PFSK-1 (cell line): ENCODE results near the gene HDAC3.

Experiments
- FOXP2 ChIP-seq: optimal IDR thresholded peaks from 2 replicates; pipeline ENCODE3; 2011; ENCODE audit warnings: borderline replicate concordance, control low read depth, inconsistent platforms; ENCODE audit not compliant: insufficient read depth; ENCODE audit errors: extremely low read length, extremely low read depth
- POLR2AphosphoS5 ChIP-seq: IDR thresholded peaks from 2 replicates; pipeline ENCODE4 v1.6.1; 2012; ENCODE audit warnings: low read depth, mild to moderate bottlenecking, control low read depth, low read length, moderate library complexity
- SIN3A ChIP-seq: IDR thresholded peaks from 2 replicates; pipeline ENCODE4 v1.6.1; 2012; ENCODE audit warnings: mild to moderate bottlenecking, low read length, moderate library complexity, borderline replicate concordance; ENCODE audit not compliant: insufficient read depth
- TAF1 ChIP-seq: IDR thresholded peaks from 2 replicates; pipeline ENCODE4 v1.6.1; 2012; ENCODE audit warnings: low read length, control low read depth, borderline replicate concordance; ENCODE audit not compliant: insufficient read depth
- TF ChIP-seq, protein P1 (sequence below), 2 experiments: IDR thresholded peaks; 2 replicates each; pipeline versions ENCODE4 v1.6.1 to v1.8.0; 2011 to 2012; ENCODE audit warnings: low read depth in 2 of 2, low read length in 2 of 2, control low read depth in 1 of 2, inconsistent platforms in 1 of 2, mild to moderate bottlenecking in 1 of 2, moderate library complexity in 1 of 2; ENCODE audit not compliant: insufficient read depth in 1 of 2

Gene HDAC3

DNA sequence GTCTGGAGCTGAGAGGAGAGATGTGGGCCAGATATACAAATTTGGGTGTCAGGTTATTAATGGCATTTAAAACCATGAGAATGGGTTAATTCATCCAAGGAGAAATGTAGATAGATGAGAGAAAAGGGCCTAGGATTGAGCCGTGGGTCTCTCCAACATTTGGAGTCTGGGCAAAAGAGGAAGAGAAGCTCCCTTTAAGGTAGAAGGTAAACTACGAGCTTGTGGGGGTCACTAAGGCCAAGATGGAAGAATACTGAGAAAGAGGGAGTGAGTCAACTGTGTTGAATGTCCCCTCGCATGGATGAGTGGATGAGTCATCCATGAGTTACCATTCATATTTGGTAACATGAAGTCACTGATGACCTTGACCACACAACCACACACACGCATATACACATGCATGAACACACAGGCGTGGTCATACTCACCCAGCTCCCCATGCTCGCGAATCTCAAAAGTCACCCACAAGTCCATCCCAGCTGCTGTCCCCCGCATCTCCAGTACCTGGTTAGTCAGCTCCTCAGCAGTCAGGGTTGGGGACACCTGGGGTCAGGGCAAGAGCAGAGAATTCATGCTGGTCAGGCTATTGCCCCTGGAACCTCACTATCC, 21.4 kb upstream of the HDAC3 start:
- TF ChIP-seq TAF1 (no peak), FOXP2 (no peak), POLR2AphosphoS5 (no peak), SIN3A (no peak)
- TF ChIP-seq, protein P1, sequence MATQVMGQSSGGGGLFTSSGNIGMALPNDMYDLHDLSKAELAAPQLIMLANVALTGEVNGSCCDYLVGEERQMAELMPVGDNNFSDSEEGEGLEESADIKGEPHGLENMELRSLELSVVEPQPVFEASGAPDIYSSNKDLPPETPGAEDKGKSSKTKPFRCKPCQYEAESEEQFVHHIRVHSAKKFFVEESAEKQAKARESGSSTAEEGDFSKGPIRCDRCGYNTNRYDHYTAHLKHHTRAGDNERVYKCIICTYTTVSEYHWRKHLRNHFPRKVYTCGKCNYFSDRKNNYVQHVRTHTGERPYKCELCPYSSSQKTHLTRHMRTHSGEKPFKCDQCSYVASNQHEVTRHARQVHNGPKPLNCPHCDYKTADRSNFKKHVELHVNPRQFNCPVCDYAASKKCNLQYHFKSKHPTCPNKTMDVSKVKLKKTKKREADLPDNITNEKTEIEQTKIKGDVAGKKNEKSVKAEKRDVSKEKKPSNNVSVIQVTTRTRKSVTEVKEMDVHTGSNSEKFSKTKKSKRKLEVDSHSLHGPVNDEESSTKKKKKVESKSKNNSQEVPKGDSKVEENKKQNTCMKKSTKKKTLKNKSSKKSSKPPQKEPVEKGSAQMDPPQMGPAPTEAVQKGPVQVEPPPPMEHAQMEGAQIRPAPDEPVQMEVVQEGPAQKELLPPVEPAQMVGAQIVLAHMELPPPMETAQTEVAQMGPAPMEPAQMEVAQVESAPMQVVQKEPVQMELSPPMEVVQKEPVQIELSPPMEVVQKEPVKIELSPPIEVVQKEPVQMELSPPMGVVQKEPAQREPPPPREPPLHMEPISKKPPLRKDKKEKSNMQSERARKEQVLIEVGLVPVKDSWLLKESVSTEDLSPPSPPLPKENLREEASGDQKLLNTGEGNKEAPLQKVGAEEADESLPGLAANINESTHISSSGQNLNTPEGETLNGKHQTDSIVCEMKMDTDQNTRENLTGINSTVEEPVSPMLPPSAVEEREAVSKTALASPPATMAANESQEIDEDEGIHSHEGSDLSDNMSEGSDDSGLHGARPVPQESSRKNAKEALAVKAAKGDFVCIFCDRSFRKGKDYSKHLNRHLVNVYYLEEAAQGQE (IDR thresholded peaks at IDR 0.05; ENCODE audit: insufficient read depth in 1 of 2, low read depth in 2 of 2, low read length in 2 of 2) = no peak

DNA sequence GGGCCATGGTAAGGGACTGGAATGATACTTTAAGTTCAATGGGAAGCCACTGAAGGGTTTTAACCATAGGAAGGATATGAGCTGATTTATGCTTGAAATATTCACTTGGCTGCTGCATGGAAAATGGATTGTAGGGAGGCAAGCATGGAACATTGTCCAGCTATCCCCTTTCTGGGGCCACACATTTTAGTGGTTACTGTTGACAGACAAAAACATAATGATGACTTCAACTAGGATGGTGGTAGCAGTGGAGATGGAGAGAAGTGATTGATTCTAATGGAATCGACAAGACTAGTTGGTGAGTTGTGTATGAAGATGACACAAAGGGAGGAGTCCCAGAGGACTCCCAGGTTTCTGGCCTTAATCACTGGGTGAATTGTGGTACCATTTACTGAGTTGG, 20.8 kb upstream of the HDAC3 start:
- TF ChIP-seq, protein P1 (IDR thresholded peaks at IDR 0.05; ENCODE audit: insufficient read depth in 1 of 2, low read depth in 2 of 2, low read length in 2 of 2) = no peak
- TF ChIP-seq TAF1 (no peak), SIN3A (no peak), FOXP2 (no peak), POLR2AphosphoS5 (no peak)

DNA sequence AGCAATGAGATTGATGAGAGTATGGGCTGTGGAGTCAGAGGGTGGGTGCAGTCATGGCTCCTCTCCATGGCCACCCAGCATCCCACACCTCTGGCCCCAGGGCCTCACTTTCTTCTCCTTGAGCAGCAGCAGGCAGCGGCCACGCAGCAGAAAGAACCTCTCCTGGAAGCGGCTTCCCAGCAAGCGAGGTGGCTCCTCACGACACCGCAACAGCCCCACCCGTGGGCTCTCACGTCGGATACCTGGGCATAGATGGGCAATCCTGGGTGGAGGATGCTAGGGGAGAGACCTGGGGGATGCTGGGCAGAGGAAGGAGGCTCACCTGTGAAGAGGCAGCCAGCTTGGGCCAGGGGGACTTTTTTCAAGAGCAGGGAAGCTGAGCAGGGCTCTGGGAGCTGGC, 19.7 kb upstream of the HDAC3 start:
- TF ChIP-seq FOXP2 (no peak), SIN3A (no peak), TAF1 (no peak), POLR2AphosphoS5 (no peak)
- TF ChIP-seq, protein P1 (IDR thresholded peaks at IDR 0.05; ENCODE audit: insufficient read depth in 1 of 2, low read depth in 2 of 2, low read length in 2 of 2) = no peak

DNA sequence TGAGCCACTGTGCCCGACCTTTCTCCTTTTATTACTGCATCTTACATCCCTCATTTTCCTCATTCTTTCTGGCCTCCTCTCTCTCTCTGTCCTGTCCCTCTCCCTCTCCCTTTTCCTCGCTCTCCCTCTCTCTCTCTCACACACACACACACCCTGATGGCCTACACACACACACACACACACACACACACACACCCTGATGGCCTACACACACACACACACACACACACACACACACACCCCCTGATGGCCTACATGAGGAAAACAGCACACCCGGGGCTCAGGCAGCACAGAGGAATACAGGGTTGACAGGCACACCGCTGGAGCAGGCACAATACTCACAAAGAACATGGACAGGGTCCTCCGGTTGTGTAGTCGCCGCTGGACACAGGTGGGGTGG, 18.4 kb upstream of the HDAC3 start:
- TF ChIP-seq POLR2AphosphoS5 (no peak), TAF1 (no peak), SIN3A (no peak), FOXP2 (no peak)
- TF ChIP-seq, protein P1 (IDR thresholded peaks at IDR 0.05; ENCODE audit: insufficient read depth in 1 of 2, low read depth in 2 of 2, low read length in 2 of 2) = no peak

DNA sequence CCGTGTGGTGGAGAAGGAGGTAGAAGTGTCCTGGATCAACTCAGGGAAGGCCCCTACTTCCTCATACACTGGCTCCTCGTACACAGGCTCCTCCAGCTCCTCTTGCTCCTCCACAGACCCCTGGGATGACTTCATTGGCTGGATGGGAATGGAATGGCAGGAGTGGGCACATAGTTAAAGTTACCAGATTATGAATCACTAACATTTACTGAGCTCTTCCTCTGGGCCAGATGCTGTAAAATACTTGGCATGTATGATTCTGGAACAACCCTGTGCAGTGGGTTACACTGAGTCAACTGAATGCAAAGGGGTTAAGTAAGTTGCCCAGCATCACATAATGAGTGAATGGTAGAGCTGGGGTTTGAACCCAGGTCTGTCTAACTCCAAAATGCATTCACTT, 17.6 kb upstream of the HDAC3 start:
- TF ChIP-seq, protein P1 (IDR thresholded peaks at IDR 0.05; ENCODE audit: insufficient read depth in 1 of 2, low read depth in 2 of 2, low read length in 2 of 2) = no peak
- TF ChIP-seq POLR2AphosphoS5 (no peak), SIN3A (no peak), TAF1 (no peak), FOXP2 (no peak)
